ENCODE measurements around the gene LDB2.

DNA sequence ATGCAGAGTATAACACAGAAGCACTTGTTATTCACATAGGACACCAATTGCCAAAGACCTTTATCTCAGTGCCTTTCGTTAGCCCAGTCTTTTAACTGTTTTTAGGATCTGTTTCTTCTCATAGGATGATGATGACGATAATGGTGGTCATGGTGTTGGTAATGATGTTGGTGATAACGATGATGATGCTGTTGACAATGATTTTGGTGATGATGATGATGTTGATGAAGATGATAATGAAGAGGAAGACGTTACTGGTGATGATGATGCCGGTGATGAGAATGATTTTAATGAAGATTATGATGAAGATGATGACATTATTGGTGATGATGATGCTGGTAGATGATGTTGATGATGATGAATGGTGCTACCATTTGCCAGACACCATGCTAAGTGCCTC is 29.8 kb downstream of the LDB2 start:
- TF ChIP-seq CTBP1 (IDR thresholded peaks at IDR 0.05; ENCODE audit: borderline replicate concordance), result no peak
- TF ChIP-seq LEF1 (IDR thresholded peaks at IDR 0.05; ENCODE audit: borderline replicate concordance), result no peak
- TF ChIP-seq SP1 (IDR thresholded peaks at IDR 0.05), result no peak
- no peak for TF ChIP-seq BHLHE40 (IDR thresholded peaks at IDR 0.05; ENCODE audit: borderline replicate concordance)
- no peak for TF ChIP-seq TARDBP (IDR thresholded peaks at IDR 0.05)
- no peak for TF ChIP-seq ARNT (IDR thresholded peaks at IDR 0.05)
- no peak for TF ChIP-seq FOXM1 (IDR thresholded peaks at IDR 0.05; ENCODE audit: borderline replicate concordance)
- TF ChIP-seq FOXK2 (IDR thresholded peaks at IDR 0.05), result no peak
- TF ChIP-seq L3MBTL2 (conservative IDR thresholded peaks at IDR 0.05), result no peak
- TF ChIP-seq, protein P1, sequence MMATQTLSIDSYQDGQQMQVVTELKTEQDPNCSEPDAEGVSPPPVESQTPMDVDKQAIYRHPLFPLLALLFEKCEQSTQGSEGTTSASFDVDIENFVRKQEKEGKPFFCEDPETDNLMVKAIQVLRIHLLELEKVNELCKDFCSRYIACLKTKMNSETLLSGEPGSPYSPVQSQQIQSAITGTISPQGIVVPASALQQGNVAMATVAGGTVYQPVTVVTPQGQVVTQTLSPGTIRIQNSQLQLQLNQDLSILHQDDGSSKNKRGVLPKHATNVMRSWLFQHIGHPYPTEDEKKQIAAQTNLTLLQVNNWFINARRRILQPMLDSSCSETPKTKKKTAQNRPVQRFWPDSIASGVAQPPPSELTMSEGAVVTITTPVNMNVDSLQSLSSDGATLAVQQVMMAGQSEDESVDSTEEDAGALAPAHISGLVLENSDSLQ (IDR thresholded peaks at IDR 0.05), result no peak
